ENCODE measurements around the gene F10. TPM values are rescaled to one million over a fixed set of nuclear protein-coding genes. Genes with fewer than 3 reads are reported as not detected.
"Not testable (repeated sequence)": the region's sequence is repeated elsewhere in the genome, so short reads cannot be mapped to it uniquely, and the experiment has no call there.

F10 gene
- total and polyA plus RNA-seq, 2 experiments from 2014 or later, result 0.76 to 1.6 TPM

DNA sequence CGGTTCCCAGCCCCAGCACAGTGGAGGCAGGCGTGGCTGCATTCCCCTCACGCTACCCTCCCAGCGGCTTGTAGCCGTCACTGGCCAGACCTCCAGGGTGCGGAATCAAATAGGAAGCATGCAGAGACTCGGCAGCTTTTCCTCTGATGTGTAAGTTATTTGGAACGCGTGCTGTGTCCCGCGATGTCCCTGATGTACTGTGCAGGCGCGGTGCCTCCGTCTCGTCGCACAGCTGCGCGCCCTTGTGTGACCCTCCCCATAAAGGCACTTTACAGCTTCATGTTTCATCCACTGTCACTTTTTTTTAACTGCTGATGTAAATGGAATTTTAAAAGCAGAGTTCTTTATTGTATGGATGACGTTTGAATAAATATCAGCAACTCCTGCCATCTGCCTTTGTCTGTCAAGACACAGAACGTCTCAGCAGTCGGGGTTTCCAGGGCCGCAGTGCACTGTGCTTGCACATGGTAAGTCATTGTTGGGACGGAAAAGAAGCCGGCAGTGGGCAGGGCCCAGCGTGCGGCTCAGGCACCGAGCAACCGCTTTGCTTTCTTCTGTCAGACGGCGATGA is 24.4 kb upstream of the F10 start:
- no peaks in the 10 kb centered on the region for H3K36me3 Mint-ChIP-seq (ENCODE audit: low read depth)
- no peaks in the 10 kb centered on the region for H3K9me3 Mint-ChIP-seq
- H4K20me1 ChIP-seq (replicated peaks; ENCODE audit: insufficient read depth), result no peaks in the 10 kb centered on the region
- TF ChIP-seq JUNB (IDR thresholded peaks at IDR 0.05; ENCODE audit: unreplicated experiment), result no peak
- TF ChIP-seq, protein P1, sequence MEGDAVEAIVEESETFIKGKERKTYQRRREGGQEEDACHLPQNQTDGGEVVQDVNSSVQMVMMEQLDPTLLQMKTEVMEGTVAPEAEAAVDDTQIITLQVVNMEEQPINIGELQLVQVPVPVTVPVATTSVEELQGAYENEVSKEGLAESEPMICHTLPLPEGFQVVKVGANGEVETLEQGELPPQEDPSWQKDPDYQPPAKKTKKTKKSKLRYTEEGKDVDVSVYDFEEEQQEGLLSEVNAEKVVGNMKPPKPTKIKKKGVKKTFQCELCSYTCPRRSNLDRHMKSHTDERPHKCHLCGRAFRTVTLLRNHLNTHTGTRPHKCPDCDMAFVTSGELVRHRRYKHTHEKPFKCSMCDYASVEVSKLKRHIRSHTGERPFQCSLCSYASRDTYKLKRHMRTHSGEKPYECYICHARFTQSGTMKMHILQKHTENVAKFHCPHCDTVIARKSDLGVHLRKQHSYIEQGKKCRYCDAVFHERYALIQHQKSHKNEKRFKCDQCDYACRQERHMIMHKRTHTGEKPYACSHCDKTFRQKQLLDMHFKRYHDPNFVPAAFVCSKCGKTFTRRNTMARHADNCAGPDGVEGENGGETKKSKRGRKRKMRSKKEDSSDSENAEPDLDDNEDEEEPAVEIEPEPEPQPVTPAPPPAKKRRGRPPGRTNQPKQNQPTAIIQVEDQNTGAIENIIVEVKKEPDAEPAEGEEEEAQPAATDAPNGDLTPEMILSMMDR (conservative IDR thresholded peaks at IDR 0.05; ENCODE audit: low read depth in 2 of 2), result no peak
- no peak for TF ChIP-seq NANOG (IDR thresholded peaks at IDR 0.05; ENCODE audit: borderline replicate concordance)
- no peak for TF ChIP-seq POLR2AphosphoS5 (IDR thresholded peaks at IDR 0.05; ENCODE audit: low read depth)
- TF ChIP-seq EZH2phosphoT487 (IDR thresholded peaks at IDR 0.05; ENCODE audit: unreplicated experiment), result no peak
- H3K27ac Mint-ChIP-seq, result no peak overlapping the region
- H3K4me2 ChIP-seq, result no peak overlapping the region
- ATAC-seq (no peak), DNase-seq (ENCODE audit: low spot score) (no peak)
- no peaks in the 10 kb centered on the region for H3K79me2 ChIP-seq (replicated peaks; ENCODE audit: insufficient read depth)
- peaks cover 13% of the 10 kb centered on the region for H3K27me3 Mint-ChIP-seq (ENCODE audit: insufficient read depth, low read depth, poor library complexity)
- no peak overlapping the region for H3K27ac ChIP-seq (ENCODE audit: low read depth)
- no peaks in the 10 kb centered on the region for H3F3A ChIP-seq (replicated peaks; ENCODE audit: low read depth)
- no peak overlapping the region for H3K4me3 ChIP-seq
- no peak overlapping the region for H2AFZ ChIP-seq
- no peaks in the 10 kb centered on the region for H3K4me1 ChIP-seq (ENCODE audit: insufficient read depth)
- H3K27me3 ChIP-seq (ENCODE audit: insufficient read depth), result no peaks in the 10 kb centered on the region
- peaks cover 10% of the 10 kb centered on the region; the same call in 2 of the 3 replicates for H3K4me1 Mint-ChIP-seq
- H3K4me3 Mint-ChIP-seq, result no peak overlapping the region
- no peaks in the 10 kb centered on the region for H3K36me3 ChIP-seq (ENCODE audit: insufficient read depth)
- H3K9me2 ChIP-seq (ENCODE audit: insufficient read depth), result no peaks in the 10 kb centered on the region

DNA sequence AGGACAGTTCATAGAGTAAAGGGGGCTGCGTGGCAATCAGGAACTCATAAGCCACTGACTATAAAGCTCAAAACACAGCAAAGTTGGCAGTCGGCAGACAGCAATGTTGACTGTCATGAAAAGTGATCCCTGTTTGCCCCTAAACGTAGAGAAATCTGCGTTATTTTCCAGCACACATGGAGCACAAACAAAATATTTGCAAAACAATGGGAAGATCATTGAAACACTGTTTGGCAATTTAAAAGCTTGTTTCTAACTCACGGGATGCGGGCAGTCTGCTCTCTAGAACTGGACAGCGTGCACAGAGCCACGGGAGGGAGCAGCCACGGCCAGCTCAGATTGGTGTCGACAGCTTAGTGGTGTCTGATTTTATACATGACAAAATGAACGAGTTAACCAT is 23.5 kb upstream of the F10 start:
- Mint-ChIP-seq H3K36me3 (ENCODE audit: low read depth) (no peaks in the 10 kb centered on the region), H3K27me3 (ENCODE audit: insufficient read depth, low read depth, poor library complexity) (peaks cover 13% of the 10 kb centered on the region), H3K9me3 (no peaks in the 10 kb centered on the region), H3K27ac (no peak overlapping the region), H3K4me1 (peaks cover 10% of the 10 kb centered on the region; the same call in 2 of the 3 replicates), H3K4me3 (no peak overlapping the region)
- Histone ChIP-seq H3F3A (replicated peaks; ENCODE audit: low read depth) (no peaks in the 10 kb centered on the region), H3K79me2 (replicated peaks; ENCODE audit: insufficient read depth) (no peaks in the 10 kb centered on the region), H3K4me3 (no peak overlapping the region), H3K4me1 (ENCODE audit: insufficient read depth) (no peaks in the 10 kb centered on the region), H3K27me3 (ENCODE audit: insufficient read depth) (no peaks in the 10 kb centered on the region), H4K20me1 (replicated peaks; ENCODE audit: insufficient read depth) (no peaks in the 10 kb centered on the region), H3K27ac (ENCODE audit: low read depth) (no peak overlapping the region), H3K4me2 (no peak overlapping the region), H2AFZ (no peak overlapping the region), H3K9me2 (ENCODE audit: insufficient read depth) (no peaks in the 10 kb centered on the region), H3K36me3 (ENCODE audit: insufficient read depth) (no peaks in the 10 kb centered on the region)
- no peak for ATAC-seq
- DNase-seq (ENCODE audit: low spot score), result no peak
- TF ChIP-seq EZH2 (IDR thresholded peaks at IDR 0.05; ENCODE audit: low read depth, unreplicated experiment), result no peak

DNA sequence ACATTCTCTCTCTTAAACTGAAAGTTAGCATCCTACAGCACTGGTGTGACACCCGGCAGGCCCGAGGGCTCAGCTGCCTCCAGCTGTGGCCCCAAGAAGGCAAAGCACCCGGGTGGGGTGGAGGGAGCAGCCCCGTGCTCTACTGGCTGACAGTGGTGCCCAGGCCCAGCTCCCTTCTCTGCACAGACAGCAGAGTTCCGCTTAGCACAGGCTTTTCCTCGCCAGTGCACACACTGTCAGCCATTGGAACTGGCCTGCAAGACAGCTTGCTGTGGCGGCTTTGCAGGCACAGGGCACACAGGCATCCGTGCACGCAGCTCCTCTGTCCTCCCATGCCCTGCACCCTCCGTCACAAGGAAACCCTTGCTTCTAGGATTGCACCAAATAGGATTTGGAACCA is 20.3 kb upstream of the F10 start:
- H3K27ac ChIP-seq (ENCODE audit: low read depth); H3K4me1 ChIP-seq (ENCODE audit: insufficient read depth); H3K36me3 ChIP-seq (ENCODE audit: insufficient read depth); DNase-seq (ENCODE audit: low spot score); ATAC-seq; H3K4me3 ChIP-seq; H3K27ac Mint-ChIP-seq; H3K9me3 Mint-ChIP-seq; H3K36me3 Mint-ChIP-seq (ENCODE audit: low read depth); H3K9me2 ChIP-seq (ENCODE audit: insufficient read depth); H3F3A ChIP-seq (replicated peaks; ENCODE audit: low read depth); H3K79me2 ChIP-seq (replicated peaks; ENCODE audit: insufficient read depth); H3K27me3 ChIP-seq (ENCODE audit: insufficient read depth); H3K4me2 ChIP-seq; H4K20me1 ChIP-seq (replicated peaks; ENCODE audit: insufficient read depth); H3K4me3 Mint-ChIP-seq; H2AFZ ChIP-seq: not testable (repeated sequence)
- peaks cover 14% of the 10 kb centered on the region; the same call in 2 of the 3 replicates for H3K4me1 Mint-ChIP-seq
- H3K27me3 Mint-ChIP-seq (ENCODE audit: insufficient read depth, low read depth, poor library complexity), result peaks cover 12% of the 10 kb centered on the region

All from GM23338 (cell line).